Stimulated activated CD8-positive, alpha-beta memory T cell treated with anti-CD3 and anti-CD28 coated beads, Interleukin-12 subunit alpha, Interleukin-12 subunit beta, amount 100 ng/mL, for 4 hours (primary cell): Measurements from ENCODE around the gene ABCB6.

Source experiments
- DNase-seq: peaks from one replicate; pipeline ENCODE4 v3.0.0-alpha.2; 2020; ENCODE audit warnings: low read depth

The ABCB6 gene

GRCh38 chr2:219184121-219184520, 34.6 kb downstream of the ABCB6 start:
- DNase-seq, result no peak

GRCh38 chr2:219183151-219183772, 35.5 kb downstream of the ABCB6 start:
- no peak for DNase-seq

- DNase-seq, result no peak
Observed at GRCh38 chr2:219182331-219183150, 36.2 kb downstream of the ABCB6 start.

GRCh38 chr2:219181531-219181930, 37.2 kb downstream of the ABCB6 start:
- DNase-seq, result no peak

- DNase-seq, result no peak
Observed at GRCh38 chr2:219180961-219181360, 37.8 kb downstream of the ABCB6 start.

GRCh38 chr2:219179601-219180465, 38.9 kb downstream of the ABCB6 start:
- DNase-seq, result no peak

GRCh38 chr2:219178377-219179175, 40.2 kb downstream of the ABCB6 start:
- no peak for DNase-seq

- peak; percentile 72 for DNase-seq
Observed at GRCh38 chr2:219177552-219178376, 41.0 kb downstream of the ABCB6 start, which contains the start of gene RETREG2. RETREG2 (plus strand) TSS chr2:219178275; CDS start chr2:219178353, 78 bp downstream.

- DNase-seq, result peak; percentile 77
Observed at GRCh38 chr2:219176818-219177551, 41.8 kb downstream of the ABCB6 start, which contains the start of gene CNPPD1. CNPPD1 (minus strand) TSS chr2:219176925; CDS start chr2:219176828, 97 bp downstream.

GRCh38 chr2:219175928-219176817, 42.6 kb downstream of the ABCB6 start:
- DNase-seq, result peak; percentile 12

GRCh38 chr2:219175486-219175885, 43.3 kb downstream of the ABCB6 start:
- no peak for DNase-seq

GRCh38 chr2:219174801-219175200, 44.0 kb downstream of the ABCB6 start:
- DNase-seq, result no peak

GRCh38 chr2:219174146-219174545, 44.6 kb downstream of the ABCB6 start:
- no peak for DNase-seq

GRCh38 chr2:219173176-219173575, 45.6 kb downstream of the ABCB6 start:
- no peak for DNase-seq

- DNase-seq, result no peak
Observed at GRCh38 chr2:219172231-219173154, 46.3 kb downstream of the ABCB6 start.

GRCh38 chr2:219171231-219171651, 47.5 kb downstream of the ABCB6 start:
- no peak for DNase-seq

GRCh38 chr2:219169930-219170654, 48.7 kb downstream of the ABCB6 start, which contains the start of gene SLC23A3:
SLC23A3 (minus strand) TSS chr2:219170029; CDS start chr2:219169984, 45 bp downstream.
- DNase-seq, result no peak
